H4 (cell line): ENCODE measurements around the gene PPCDC. TPM values are rescaled to one million over a fixed set of nuclear protein-coding genes. Genes with fewer than 3 reads are reported as not detected.

Experiments
- DNase-seq: peaks from one replicate; pipeline ENCODE4 v3.0.0-alpha.2; 2015; ENCODE audit warnings: low spot score
- total RNA-seq: library from RNA; depleted of rRNA; stranded (reverse); fragments of >200 nt; shearing (Covaris generic); gene quantifications from 2 replicates; pipeline ENCODE4 v1.2.3, GENCODE V29; 2014

The PPCDC gene
- total RNA-seq, 1 experiment from 2014 or later: 11.6 TPM

- DNase-seq: peak; percentile 99
These were observed 20.3 kb downstream of the PPCDC start for GRCh38 chr15:75043509-75044257.

- no peak for DNase-seq
These were observed 21.0 kb downstream of the PPCDC start for GRCh38 chr15:75044258-75044878.

GRCh38 chr15:75045332-75046015, 22.1 kb downstream of the PPCDC start:
- DNase-seq: no peak

- DNase-seq: no peak
These were observed 25.0 kb downstream of the PPCDC start for GRCh38 chr15:75048394-75048793.

GRCh38 chr15:75049392-75049791, 26.0 kb downstream of the PPCDC start:
- peak; percentile 59 for DNase-seq

- no peak for DNase-seq
These were observed 26.9 kb downstream of the PPCDC start for GRCh38 chr15:75050283-75050682.

- no peak for DNase-seq
These were observed 27.8 kb downstream of the PPCDC start for GRCh38 chr15:75051191-75051608.

- no peak for DNase-seq
These were observed 28.3 kb downstream of the PPCDC start for GRCh38 chr15:75051711-75052110.

- no peak for DNase-seq
These were observed 29.8 kb downstream of the PPCDC start for GRCh38 chr15:75052972-75053747.

GRCh38 chr15:75053748-75054125, 30.3 kb downstream of the PPCDC start:
- no peak for DNase-seq

- no peak for DNase-seq
These were observed 30.9 kb downstream of the PPCDC start for GRCh38 chr15:75054172-75054897.

GRCh38 chr15:75056036-75056435, 32.6 kb downstream of the PPCDC start:
- DNase-seq: no peak

GRCh38 chr15:75058127-75058905, 34.9 kb downstream of the PPCDC start:
- DNase-seq: no peak

- DNase-seq: no peak
These were observed 36.2 kb downstream of the PPCDC start for GRCh38 chr15:75059607-75060006.

GRCh38 chr15:75061272-75061671, 37.9 kb downstream of the PPCDC start:
- DNase-seq: peak; percentile 58

- no peak for DNase-seq
These were observed 39.3 kb downstream of the PPCDC start for GRCh38 chr15:75062706-75063105.

- peak; percentile 54 for DNase-seq
These were observed 39.9 kb downstream of the PPCDC start for GRCh38 chr15:75063338-75063737.

- no peak for DNase-seq
These were observed 40.5 kb downstream of the PPCDC start for GRCh38 chr15:75063889-75064288.

GRCh38 chr15:75064846-75065245, 41.5 kb downstream of the PPCDC start:
- no peak for DNase-seq

GRCh38 chr15:75065467-75065850, 42.1 kb downstream of the PPCDC start:
- DNase-seq: peak; percentile 24
